ENCODE data around the gene RAB35.

RAB35 gene

DNA sequence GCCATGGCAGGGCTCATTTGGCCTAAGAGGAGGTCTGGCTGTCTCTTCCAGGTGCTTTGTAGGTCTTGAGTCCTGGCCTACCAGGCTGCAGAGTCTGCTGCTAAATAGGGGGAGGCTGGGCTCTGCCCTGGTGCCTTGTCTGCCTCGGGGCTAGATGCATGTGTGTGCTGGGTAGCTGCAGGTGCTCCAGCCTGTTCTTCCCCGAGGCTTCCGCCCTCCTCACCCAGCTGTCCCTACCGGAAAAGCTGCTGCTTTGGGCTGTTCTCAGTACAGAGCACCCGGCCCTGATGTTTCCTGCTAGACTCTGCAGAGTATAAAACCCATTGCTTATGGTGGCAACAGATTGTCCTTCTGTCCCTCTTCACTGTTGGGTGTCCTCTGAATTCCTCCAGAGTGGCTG is 37.7 kb downstream of the RAB35 start (continued):
- TF ChIP-seq ZNF148 (tag by site-specific recombination; IDR thresholded peaks at IDR 0.05; ENCODE audit: borderline replicate concordance) (no peak), ZNF274 (IDR thresholded peaks at IDR 0.05; ENCODE audit: low read length) (no peak), ZNF274 (tag by site-specific recombination; IDR thresholded peaks at IDR 0.05; ENCODE audit: borderline replicate concordance) (no peak), ZNF302 (tag by site-specific recombination; IDR thresholded peaks at IDR 0.05; ENCODE audit: low read depth) (no peak), ZNF266 (tag by site-specific recombination; IDR thresholded peaks at IDR 0.05; ENCODE audit: low read depth) (no peak)

DNA sequence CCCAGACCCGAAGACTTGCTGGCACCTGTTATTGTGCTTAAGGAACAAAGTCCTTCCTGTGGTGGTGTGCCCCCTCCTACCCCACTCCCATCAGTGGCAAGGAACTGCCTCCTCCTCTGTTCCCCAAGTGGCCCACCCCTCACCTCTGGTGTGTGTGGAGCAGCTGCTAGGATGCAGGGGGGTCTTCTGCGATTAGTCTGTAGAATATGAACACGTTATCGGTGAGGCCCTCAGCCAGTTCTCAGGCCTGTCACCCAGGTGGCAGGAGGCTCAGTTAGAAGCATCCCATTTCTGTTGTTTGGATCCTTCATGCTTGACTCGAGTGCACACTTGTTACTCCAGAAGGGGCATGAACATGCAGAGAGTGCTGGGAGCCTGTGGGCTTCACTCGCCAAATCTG is 39.3 kb downstream of the RAB35 start:
- no peak overlapping the region for H3K27ac ChIP-seq (ENCODE audit: extremely low read depth, low read depth, low read length)
- TF ChIP-seq ZSCAN16 (tag by site-specific recombination; IDR thresholded peaks at IDR 0.05) = no peak
- TF ChIP-seq ZNF600 (tag by site-specific recombination; IDR thresholded peaks at IDR 0.05) = no peak
- no peak for TF ChIP-seq ZNF580 (tag by site-specific recombination; IDR thresholded peaks at IDR 0.05)
- TF ChIP-seq YY2 (tag by site-specific recombination; IDR thresholded peaks at IDR 0.05) = no peak
- no peak for TF ChIP-seq ZNF223 (tag by site-specific recombination; IDR thresholded peaks at IDR 0.05)
- no peak for TF ChIP-seq ZBTB7A (tag by site-specific recombination; IDR thresholded peaks at IDR 0.05; ENCODE audit: low read depth)
- TF ChIP-seq ZNF37A (tag by site-specific recombination; IDR thresholded peaks at IDR 0.05) = no peak
- H3K36me3 ChIP-seq (ENCODE audit: control insufficient read depth in 2 of 2, insufficient read depth in 1 of 2, low read length in 2 of 2) = no peaks in the 10 kb centered on the region
- H3K4me1 ChIP-seq (ENCODE audit: control insufficient read depth, insufficient read depth, low read length) = no peaks in the 10 kb centered on the region
- no peak overlapping the region for H3K4me3 ChIP-seq (ENCODE audit: low read depth, low read length)
- H3K9me3 ChIP-seq (ENCODE audit: control insufficient read depth, insufficient read depth, low read depth, low read length) = no peaks in the 10 kb centered on the region
- CTCF ChIA-PET = interaction anchor here (1.9 kb wide), 1 partner anchor 10 kb away, joined by 7 read pairs; no protein-coding TSS in a partner anchor
- POLR2A ChIA-PET = no interaction called here

DNA sequence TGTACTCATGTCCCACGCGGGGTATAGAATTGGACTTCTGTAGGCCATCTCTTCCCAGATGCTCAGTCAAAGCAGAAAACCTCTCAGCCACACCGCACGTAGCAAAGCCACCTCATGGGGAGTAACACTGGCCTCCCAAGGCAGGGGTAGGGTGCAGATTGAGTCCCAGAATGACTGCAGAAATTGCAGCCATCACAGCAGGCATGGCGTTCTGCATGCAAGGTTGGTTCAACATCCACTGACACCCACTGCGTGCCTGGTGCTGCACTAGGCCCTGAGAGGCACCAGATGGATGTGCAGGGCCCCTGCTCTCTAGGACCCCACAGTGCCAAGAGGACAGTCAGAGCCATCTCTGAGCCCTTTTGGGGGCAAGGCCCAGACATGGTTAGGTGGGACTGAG is 39.9 kb downstream of the RAB35 start:
- H3K27ac ChIP-seq (ENCODE audit: extremely low read depth, low read depth, low read length) = no peak overlapping the region
- TF ChIP-seq, protein P1, sequence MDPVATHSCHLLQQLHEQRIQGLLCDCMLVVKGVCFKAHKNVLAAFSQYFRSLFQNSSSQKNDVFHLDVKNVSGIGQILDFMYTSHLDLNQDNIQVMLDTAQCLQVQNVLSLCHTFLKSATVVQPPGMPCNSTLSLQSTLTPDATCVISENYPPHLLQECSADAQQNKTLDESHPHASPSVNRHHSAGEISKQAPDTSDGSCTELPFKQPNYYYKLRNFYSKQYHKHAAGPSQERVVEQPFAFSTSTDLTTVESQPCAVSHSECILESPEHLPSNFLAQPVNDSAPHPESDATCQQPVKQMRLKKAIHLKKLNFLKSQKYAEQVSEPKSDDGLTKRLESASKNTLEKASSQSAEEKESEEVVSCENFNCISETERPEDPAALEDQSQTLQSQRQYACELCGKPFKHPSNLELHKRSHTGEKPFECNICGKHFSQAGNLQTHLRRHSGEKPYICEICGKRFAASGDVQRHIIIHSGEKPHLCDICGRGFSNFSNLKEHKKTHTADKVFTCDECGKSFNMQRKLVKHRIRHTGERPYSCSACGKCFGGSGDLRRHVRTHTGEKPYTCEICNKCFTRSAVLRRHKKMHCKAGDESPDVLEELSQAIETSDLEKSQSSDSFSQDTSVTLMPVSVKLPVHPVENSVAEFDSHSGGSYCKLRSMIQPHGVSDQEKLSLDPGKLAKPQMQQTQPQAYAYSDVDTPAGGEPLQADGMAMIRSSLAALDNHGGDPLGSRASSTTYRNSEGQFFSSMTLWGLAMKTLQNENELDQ (tag by site-specific recombination; IDR thresholded peaks at IDR 0.05; ENCODE audit: low read depth) = no peak
- no peak for TF ChIP-seq ZNF843 (tag by site-specific recombination; IDR thresholded peaks at IDR 0.05)
- TF ChIP-seq ZNF354C (tag by site-specific recombination; IDR thresholded peaks at IDR 0.05; ENCODE audit: borderline replicate concordance, low read depth) = no peak
- TF ChIP-seq INSM2 (tag by site-specific recombination; IDR thresholded peaks at IDR 0.05) = no peak
- TF ChIP-seq ZNF311 (tag by site-specific recombination; IDR thresholded peaks at IDR 0.05; ENCODE audit: borderline replicate concordance) = no peak
- TF ChIP-seq, protein P2, sequence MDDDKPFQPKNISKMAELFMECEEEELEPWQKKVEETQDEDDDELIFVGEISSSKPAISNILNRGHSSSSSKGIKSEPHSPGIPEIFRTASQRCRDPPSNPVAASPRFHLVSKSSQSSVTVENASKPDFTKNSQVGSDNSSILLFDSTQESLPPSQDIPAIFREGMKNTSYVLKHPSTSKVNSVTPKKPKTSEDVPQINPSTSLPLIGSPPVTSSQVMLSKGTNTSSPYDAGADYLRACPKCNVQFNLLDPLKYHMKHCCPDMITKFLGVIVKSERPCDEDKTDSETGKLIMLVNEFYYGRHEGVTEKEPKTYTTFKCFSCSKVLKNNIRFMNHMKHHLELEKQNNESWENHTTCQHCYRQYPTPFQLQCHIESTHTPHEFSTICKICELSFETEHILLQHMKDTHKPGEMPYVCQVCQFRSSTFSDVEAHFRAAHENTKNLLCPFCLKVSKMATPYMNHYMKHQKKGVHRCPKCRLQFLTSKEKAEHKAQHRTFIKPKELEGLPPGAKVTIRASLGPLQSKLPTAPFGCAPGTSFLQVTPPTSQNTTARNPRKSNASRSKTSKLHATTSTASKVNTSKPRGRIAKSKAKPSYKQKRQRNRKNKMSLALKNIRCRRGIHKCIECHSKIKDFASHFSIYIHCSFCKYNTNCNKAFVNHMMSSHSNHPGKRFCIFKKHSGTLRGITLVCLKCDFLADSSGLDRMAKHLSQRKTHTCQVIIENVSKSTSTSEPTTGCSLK (tag by site-specific recombination; IDR thresholded peaks at IDR 0.05) = no peak
- TF ChIP-seq ZNF433 (tag by site-specific recombination; IDR thresholded peaks at IDR 0.05; ENCODE audit: low read depth) = no peak
- no peak for TF ChIP-seq ZFHX2 (tag by site-specific recombination; conservative IDR thresholded peaks at IDR 0.05)
- no peak for TF ChIP-seq ZNF169 (tag by site-specific recombination; IDR thresholded peaks at IDR 0.05)
- TF ChIP-seq ZNF2 (tag by site-specific recombination; IDR thresholded peaks at IDR 0.05) = no peak
- TF ChIP-seq, protein P3, sequence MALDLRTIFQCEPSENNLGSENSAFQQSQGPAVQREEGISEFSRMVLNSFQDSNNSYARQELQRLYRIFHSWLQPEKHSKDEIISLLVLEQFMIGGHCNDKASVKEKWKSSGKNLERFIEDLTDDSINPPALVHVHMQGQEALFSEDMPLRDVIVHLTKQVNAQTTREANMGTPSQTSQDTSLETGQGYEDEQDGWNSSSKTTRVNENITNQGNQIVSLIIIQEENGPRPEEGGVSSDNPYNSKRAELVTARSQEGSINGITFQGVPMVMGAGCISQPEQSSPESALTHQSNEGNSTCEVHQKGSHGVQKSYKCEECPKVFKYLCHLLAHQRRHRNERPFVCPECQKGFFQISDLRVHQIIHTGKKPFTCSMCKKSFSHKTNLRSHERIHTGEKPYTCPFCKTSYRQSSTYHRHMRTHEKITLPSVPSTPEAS (tag by site-specific recombination; IDR thresholded peaks at IDR 0.05) = no peak
- CTCF ChIA-PET = interaction anchor here (1.9 kb wide), 1 partner anchor 11 kb away, joined by 7 read pairs; no protein-coding TSS in a partner anchor

More for the DNA sequence above, 39.9 kb downstream of the RAB35 start:
- no peaks in the 10 kb centered on the region for H3K36me3 ChIP-seq (ENCODE audit: control insufficient read depth in 2 of 2, insufficient read depth in 1 of 2, low read length in 2 of 2)
- H3K4me1 ChIP-seq (ENCODE audit: control insufficient read depth, insufficient read depth, low read length) = no peaks in the 10 kb centered on the region
- H3K9me3 ChIP-seq (ENCODE audit: control insufficient read depth, insufficient read depth, low read depth, low read length) = no peaks in the 10 kb centered on the region
- H3K4me3 ChIP-seq (ENCODE audit: low read depth, low read length) = no peak overlapping the region
- POLR2A ChIA-PET = no interaction called here

Data from HEK293 (cell line).